H1 (cell line): ENCODE results near the gene STX16. TPM values are rescaled to one million over a fixed set of nuclear protein-coding genes. Genes with fewer than 3 reads are reported as not detected.

ENCODE experiments used
- BACH1 ChIP-seq: IDR thresholded peaks from 2 replicates; pipeline ENCODE4 v1.6.1; 2012; ENCODE audit warnings: low read length, improper control_type of control experiment
- BRCA1 ChIP-seq: IDR thresholded peaks from 2 replicates; pipeline ENCODE4 v1.6.1; 2012; ENCODE audit warnings: low read depth, low read length, improper control_type of control experiment
- SAP30 ChIP-seq: fragments of 300-600 bp; sonication (generic); IDR thresholded peaks from 2 replicates; pipeline ENCODE4 v1.7.1; 2012; ENCODE audit warnings: low read length, moderate library complexity, mild to moderate bottlenecking, inconsistent platforms; ENCODE audit not compliant: insufficient read depth, insufficient replicate concordance
- SP4 ChIP-seq: IDR thresholded peaks from 2 replicates; pipeline ENCODE4 v1.6.1; 2012; ENCODE audit warnings: low read length, inconsistent platforms
- TAF7 ChIP-seq: optimal IDR thresholded peaks from 2 replicates; pipeline ENCODE3; 2011; ENCODE audit warnings: low read depth, mild to moderate bottlenecking, inconsistent platforms, low read length, moderate library complexity, borderline replicate concordance
- YY1 ChIP-seq: IDR thresholded peaks from 2 replicates; pipeline ENCODE4 v1.6.1; 2011; ENCODE audit warnings: low read depth, mild to moderate bottlenecking, low read length
- polyA plus RNA-seq, 7 experiments: library from polyadenylated mRNA; depleted of rRNA in 3 of 7; stranded (reverse) in 5 of 7; unstranded in 2 of 7; fragments of >200 nt in 5 of 7; fragments of 200-250 nt in 2 of 7; gene quantifications; 1 replicate in 5 of 7; 2 replicates in 1 of 7; 4 replicates in 1 of 7; pipeline versions ENCODE4 v1.2.1 to v1.2.3, GENCODE V29; 2011 to 2013; ENCODE audit warnings: missing spikeins in 2 of 7, mixed read lengths in 2 of 7
- total RNA-seq: library from RNA; stranded (reverse); fragmentation: NEBNext Ultra II Directional; extraction: Animal tissue kit (Norgen Biotek cat#: 25700); gene quantifications from 2 replicates; pipeline ENCODE4 v1.2.1, GENCODE V29; 2021
- TF ChIP-seq, protein P1 (sequence below): IDR thresholded peaks from 2 replicates; pipeline ENCODE4 v1.6.1; 2012; ENCODE audit warnings: low read length, inconsistent platforms
- TF ChIP-seq, protein P2 (sequence below): fragments of 300-600 bp; sonication (generic); IDR thresholded peaks from 2 replicates; pipeline ENCODE4 v1.7.1; 2012; ENCODE audit warnings: low read length, moderate library complexity, mild to moderate bottlenecking, inconsistent platforms; ENCODE audit not compliant: insufficient replicate concordance

The STX16 gene
- total and polyA plus RNA-seq, 2 of the 8 experiments (the other 6 are each of a cell fraction or from before 2014, with no cell fraction given) = 45.2 to 61.6 TPM

DNA sequence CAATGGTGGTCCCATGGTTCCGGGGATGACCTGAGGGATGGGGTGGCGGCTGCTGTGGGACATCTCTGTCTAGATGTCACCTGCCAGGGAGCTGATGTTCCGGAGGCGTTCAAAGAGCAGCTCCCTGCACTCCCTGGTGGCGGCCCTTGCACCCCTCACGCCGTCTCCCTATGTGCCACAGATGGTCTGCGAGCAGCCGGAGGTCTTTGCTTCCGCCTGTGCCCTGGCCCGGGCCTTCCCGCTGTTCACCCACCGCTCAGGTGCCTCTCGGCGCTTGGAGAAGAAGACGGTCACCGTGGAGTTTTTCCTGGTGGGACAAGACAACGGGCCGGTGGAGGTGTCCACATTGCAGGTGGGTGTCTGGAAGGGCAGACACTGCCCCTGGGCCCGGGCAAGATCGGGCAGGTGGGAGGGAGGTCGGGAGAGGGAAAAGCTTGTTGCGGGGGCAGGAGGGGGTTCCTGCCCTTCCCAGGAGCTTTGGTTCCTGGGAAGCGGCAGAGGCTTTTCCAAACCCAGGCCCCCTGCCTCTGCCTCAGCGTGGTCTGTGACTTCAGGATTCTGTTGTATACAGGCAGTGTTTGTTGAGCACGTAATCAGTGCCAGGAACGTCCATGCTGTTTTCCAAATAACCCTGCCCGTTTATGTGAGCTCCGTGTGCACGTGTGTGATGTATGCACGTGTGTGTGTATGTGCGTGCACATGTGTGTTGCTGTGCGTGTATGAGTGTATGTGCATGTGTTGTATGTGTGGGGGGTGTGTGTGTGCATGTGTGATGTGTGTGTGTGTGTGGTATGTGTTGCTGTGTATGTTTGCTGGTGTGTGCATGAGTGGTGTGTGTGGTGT lies 43.4 kb downstream of the STX16 start (continued):
- TF ChIP-seq BRCA1 = no peak
- no peak for TF ChIP-seq SAP30
- TF ChIP-seq YY1 = no peak
- TF ChIP-seq, protein P1, sequence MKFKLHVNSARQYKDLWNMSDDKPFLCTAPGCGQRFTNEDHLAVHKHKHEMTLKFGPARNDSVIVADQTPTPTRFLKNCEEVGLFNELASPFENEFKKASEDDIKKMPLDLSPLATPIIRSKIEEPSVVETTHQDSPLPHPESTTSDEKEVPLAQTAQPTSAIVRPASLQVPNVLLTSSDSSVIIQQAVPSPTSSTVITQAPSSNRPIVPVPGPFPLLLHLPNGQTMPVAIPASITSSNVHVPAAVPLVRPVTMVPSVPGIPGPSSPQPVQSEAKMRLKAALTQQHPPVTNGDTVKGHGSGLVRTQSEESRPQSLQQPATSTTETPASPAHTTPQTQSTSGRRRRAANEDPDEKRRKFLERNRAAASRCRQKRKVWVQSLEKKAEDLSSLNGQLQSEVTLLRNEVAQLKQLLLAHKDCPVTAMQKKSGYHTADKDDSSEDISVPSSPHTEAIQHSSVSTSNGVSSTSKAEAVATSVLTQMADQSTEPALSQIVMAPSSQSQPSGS = no peak
- TF ChIP-seq TAF7 = no peak
- TF ChIP-seq BACH1 = no peak
- no peak for TF ChIP-seq SP4
- TF ChIP-seq, protein P2, sequence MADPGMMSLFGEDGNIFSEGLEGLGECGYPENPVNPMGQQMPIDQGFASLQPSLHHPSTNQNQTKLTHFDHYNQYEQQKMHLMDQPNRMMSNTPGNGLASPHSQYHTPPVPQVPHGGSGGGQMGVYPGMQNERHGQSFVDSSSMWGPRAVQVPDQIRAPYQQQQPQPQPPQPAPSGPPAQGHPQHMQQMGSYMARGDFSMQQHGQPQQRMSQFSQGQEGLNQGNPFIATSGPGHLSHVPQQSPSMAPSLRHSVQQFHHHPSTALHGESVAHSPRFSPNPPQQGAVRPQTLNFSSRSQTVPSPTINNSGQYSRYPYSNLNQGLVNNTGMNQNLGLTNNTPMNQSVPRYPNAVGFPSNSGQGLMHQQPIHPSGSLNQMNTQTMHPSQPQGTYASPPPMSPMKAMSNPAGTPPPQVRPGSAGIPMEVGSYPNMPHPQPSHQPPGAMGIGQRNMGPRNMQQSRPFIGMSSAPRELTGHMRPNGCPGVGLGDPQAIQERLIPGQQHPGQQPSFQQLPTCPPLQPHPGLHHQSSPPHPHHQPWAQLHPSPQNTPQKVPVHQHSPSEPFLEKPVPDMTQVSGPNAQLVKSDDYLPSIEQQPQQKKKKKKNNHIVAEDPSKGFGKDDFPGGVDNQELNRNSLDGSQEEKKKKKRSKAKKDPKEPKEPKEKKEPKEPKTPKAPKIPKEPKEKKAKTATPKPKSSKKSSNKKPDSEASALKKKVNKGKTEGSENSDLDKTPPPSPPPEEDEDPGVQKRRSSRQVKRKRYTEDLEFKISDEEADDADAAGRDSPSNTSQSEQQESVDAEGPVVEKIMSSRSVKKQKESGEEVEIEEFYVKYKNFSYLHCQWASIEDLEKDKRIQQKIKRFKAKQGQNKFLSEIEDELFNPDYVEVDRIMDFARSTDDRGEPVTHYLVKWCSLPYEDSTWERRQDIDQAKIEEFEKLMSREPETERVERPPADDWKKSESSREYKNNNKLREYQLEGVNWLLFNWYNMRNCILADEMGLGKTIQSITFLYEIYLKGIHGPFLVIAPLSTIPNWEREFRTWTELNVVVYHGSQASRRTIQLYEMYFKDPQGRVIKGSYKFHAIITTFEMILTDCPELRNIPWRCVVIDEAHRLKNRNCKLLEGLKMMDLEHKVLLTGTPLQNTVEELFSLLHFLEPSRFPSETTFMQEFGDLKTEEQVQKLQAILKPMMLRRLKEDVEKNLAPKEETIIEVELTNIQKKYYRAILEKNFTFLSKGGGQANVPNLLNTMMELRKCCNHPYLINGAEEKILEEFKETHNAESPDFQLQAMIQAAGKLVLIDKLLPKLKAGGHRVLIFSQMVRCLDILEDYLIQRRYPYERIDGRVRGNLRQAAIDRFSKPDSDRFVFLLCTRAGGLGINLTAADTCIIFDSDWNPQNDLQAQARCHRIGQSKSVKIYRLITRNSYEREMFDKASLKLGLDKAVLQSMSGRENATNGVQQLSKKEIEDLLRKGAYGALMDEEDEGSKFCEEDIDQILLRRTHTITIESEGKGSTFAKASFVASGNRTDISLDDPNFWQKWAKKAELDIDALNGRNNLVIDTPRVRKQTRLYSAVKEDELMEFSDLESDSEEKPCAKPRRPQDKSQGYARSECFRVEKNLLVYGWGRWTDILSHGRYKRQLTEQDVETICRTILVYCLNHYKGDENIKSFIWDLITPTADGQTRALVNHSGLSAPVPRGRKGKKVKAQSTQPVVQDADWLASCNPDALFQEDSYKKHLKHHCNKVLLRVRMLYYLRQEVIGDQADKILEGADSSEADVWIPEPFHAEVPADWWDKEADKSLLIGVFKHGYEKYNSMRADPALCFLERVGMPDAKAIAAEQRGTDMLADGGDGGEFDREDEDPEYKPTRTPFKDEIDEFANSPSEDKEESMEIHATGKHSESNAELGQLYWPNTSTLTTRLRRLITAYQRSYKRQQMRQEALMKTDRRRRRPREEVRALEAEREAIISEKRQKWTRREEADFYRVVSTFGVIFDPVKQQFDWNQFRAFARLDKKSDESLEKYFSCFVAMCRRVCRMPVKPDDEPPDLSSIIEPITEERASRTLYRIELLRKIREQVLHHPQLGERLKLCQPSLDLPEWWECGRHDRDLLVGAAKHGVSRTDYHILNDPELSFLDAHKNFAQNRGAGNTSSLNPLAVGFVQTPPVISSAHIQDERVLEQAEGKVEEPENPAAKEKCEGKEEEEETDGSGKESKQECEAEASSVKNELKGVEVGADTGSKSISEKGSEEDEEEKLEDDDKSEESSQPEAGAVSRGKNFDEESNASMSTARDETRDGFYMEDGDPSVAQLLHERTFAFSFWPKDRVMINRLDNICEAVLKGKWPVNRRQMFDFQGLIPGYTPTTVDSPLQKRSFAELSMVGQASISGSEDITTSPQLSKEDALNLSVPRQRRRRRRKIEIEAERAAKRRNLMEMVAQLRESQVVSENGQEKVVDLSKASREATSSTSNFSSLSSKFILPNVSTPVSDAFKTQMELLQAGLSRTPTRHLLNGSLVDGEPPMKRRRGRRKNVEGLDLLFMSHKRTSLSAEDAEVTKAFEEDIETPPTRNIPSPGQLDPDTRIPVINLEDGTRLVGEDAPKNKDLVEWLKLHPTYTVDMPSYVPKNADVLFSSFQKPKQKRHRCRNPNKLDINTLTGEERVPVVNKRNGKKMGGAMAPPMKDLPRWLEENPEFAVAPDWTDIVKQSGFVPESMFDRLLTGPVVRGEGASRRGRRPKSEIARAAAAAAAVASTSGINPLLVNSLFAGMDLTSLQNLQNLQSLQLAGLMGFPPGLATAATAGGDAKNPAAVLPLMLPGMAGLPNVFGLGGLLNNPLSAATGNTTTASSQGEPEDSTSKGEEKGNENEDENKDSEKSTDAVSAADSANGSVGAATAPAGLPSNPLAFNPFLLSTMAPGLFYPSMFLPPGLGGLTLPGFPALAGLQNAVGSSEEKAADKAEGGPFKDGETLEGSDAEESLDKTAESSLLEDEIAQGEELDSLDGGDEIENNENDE = no peak
